Vagina (tissue), 2 donors: ENCODE results near the gene MYO18A. TPM values are rescaled to one million over a fixed set of nuclear protein-coding genes. Genes with fewer than 3 reads are reported as not detected.
A peak's percentile ranks its signal among the peaks of the same experiment; 100 is the strongest.

Experiments used
- DNase-seq, 2 donors: peaks; one replicate each; pipeline ENCODE4 v3.0.0-alpha.2; 2017; ENCODE audit errors: extremely low spot score in 2 of 2
- H3K27ac ChIP-seq: fragments of 200-600 bp; sonication (generic); one replicate; pipeline ENCODE4 v1.5.1; 2019
- H3K27me3 ChIP-seq: fragments of 200-600 bp; sonication (generic); one replicate; pipeline ENCODE4 v1.5.1; 2019
- H3K36me3 ChIP-seq, 2 donors: fragments of 200-600 bp; sonication (generic); one replicate each; pipeline ENCODE4 v1.5.1; 2017 to 2019
- H3K4me1 ChIP-seq: fragments of 200-600 bp; sonication (generic); one replicate; pipeline ENCODE4 v1.5.1; 2019
- H3K4me3 ChIP-seq, 2 donors: fragments of 200-600 bp; sonication (generic); 1 replicate in 1 of 2; 2 replicates in 1 of 2; pipeline ENCODE4 v1.5.1; 2016 to 2019
- H3K9me3 ChIP-seq: fragments of 200-600 bp; sonication (generic); one replicate; pipeline ENCODE4 v1.5.1; 2019
- POLR2A ChIP-seq, 2 donors: fragments of 450-650 bp; IDR thresholded peaks; one replicate each; pipeline ENCODE4 v1.6.1; 2017; ENCODE audit warnings: antibody characterized with exemption in 2 of 2, mild to moderate bottlenecking in 2 of 2, moderate library complexity in 2 of 2
- POLR2AphosphoS5 ChIP-seq, 2 donors: sonication (generic); formaldehyde crosslinking; IDR thresholded peaks; one replicate each; pipeline ENCODE4 v1.9.0; 2017; ENCODE audit warnings: antibody characterized with exemption in 2 of 2, mild to moderate bottlenecking in 2 of 2, low read depth in 1 of 2; ENCODE audit not compliant: insufficient read depth in 1 of 2
- intact Hi-C: fragments of 100-400 bp; cut with DNase I; formaldehyde crosslinking; loops from one replicate; pipeline ENCODE4 v1.15.1; 2023
- total RNA-seq: library from RNA; depleted of rRNA; stranded (reverse); fragments of >200 nt; gene quantifications from one replicate; pipeline ENCODE4 v1.2.3, GENCODE V29; 2016
- TF ChIP-seq, protein P1 (sequence below), 3 experiments: fragments of 450-650 bp in 2 of 3; fragments of 200-600 bp in 1 of 3; sonication (generic) in 1 of 3; IDR thresholded peaks; one replicate each; pipeline ENCODE4 v1.5.1; 2017 to 2019; ENCODE audit warnings: antibody characterized with exemption in 3 of 3, mild to moderate bottlenecking in 2 of 3, moderate library complexity in 2 of 3

MYO18A gene
- total RNA-seq, 1 donor from 2014 or later, result 70.7 TPM

DNA sequence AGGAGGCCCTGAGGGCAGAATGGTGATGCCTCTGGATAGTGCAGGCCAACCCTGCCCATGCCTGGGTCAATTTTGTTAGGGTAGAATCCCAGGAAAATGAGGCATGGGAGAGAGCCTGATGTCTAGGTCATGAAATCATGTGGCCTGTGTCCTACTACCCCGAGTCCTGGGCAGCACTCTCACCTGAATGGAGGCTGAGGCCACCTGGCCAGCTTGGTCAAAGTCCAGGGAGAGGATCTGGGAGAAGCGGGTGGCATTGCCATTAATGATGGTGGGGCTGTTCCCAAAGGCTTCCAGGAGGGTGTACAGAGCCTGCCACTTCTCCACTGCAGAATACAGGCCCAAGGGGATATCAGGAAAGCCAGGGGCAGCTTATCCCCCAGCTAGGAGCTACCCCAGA is 59.8 kb downstream of the MYO18A start:
- H3K36me3 ChIP-seq, result peaks cover 0 to 37% of the 10 kb centered on the region in 2 donors
- H3K4me1 ChIP-seq, result peaks cover 12% of the 10 kb centered on the region
- TF ChIP-seq POLR2AphosphoS5 (IDR thresholded peaks at IDR 0.05; ENCODE audit: insufficient read depth in 1 of 2, low read depth in 1 of 2) (no peak), POLR2A (IDR thresholded peaks at IDR 0.05) (no peak)
- TF ChIP-seq, protein P1, sequence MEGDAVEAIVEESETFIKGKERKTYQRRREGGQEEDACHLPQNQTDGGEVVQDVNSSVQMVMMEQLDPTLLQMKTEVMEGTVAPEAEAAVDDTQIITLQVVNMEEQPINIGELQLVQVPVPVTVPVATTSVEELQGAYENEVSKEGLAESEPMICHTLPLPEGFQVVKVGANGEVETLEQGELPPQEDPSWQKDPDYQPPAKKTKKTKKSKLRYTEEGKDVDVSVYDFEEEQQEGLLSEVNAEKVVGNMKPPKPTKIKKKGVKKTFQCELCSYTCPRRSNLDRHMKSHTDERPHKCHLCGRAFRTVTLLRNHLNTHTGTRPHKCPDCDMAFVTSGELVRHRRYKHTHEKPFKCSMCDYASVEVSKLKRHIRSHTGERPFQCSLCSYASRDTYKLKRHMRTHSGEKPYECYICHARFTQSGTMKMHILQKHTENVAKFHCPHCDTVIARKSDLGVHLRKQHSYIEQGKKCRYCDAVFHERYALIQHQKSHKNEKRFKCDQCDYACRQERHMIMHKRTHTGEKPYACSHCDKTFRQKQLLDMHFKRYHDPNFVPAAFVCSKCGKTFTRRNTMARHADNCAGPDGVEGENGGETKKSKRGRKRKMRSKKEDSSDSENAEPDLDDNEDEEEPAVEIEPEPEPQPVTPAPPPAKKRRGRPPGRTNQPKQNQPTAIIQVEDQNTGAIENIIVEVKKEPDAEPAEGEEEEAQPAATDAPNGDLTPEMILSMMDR (IDR thresholded peaks at IDR 0.05), result no peak
- H3K27me3 ChIP-seq, result no peaks in the 10 kb centered on the region
- intact Hi-C loops, result no loop called here
- H3K9me3 ChIP-seq, result no peaks in the 10 kb centered on the region
- no peak overlapping the region for H3K4me3 ChIP-seq
- no peak for DNase-seq
- H3K27ac ChIP-seq, result no peak overlapping the region

DNA sequence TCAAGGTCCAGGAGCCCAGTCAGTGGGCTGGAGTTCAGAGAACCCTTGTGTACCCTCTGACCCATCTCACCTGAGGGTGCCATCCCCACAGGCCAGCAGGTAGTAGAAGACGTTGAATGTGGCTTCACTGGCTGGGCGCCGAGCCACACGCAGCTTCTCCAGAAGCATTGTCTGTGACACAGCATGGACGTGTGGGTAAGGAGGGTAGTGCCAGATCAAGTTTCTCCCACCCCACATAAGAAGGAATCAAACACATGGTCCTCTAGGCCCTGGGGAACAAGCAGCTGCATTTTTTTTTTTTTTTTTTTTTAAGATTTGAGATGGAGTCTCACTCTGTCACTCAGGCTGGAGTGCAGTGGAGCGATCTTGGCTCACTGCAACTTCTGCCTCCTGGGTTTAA is 60.9 kb downstream of the MYO18A start:
- intact Hi-C loops, result no loop called here
- no peaks in the 10 kb centered on the region for H3K9me3 ChIP-seq

DNA sequence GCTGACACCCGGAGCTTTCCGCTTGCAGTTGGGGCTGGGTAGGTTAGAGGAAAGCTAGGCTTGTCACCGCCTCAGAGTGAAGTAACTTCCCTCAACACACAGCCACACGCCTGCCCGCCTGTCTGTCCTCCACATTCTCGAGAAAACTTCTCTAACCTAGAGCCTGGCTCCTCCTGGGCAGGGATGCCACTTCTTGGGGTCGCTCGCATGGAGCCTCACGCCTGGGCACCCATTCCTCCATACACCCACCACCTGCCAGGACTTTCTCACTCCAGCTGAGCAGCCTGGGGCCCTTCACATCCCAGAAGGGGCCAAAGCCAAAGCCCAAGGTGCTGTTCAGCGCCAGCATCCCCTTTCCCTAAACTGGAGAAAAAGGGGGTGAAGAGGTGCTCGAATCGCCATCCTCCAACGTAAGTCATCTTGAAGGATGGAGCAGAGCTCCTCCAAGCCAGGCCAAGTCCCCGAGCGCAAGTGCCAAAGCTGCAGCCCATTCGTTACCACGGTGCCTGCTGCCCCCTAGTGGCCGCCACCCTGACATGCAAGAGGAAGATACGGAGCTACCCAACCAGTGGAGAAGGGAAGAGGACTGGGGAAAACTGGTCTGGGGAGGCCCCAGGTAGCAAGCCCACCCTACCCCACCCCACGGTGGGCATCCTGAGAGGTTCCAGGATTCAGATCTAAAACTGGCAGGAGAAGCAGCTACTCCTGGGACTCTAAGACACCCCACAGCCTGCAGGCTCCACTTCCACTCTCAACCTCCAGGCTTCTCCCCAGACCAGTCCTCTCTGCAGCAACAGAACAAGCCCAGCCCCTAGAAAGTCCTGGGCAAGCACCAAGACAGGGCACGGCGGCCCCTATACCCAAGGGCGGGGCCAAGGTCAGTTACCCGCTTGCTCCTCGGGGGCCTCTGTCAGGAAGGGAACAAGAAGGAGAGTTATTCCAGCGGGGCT is 63.1 kb downstream of the MYO18A start:
- H3K27me3 ChIP-seq, result no peaks in the 10 kb centered on the region
- peaks cover 5% of the 10 kb centered on the region for H3K4me1 ChIP-seq
- H3K4me3 ChIP-seq, result no peak overlapping the region
- DNase-seq, result no peak
- H3K36me3 ChIP-seq, result peaks cover 0 to 46% of the 10 kb centered on the region in 2 donors
- H3K27ac ChIP-seq, result no peak overlapping the region
- H3K9me3 ChIP-seq, result no peaks in the 10 kb centered on the region
- intact Hi-C loops, result no loop called here
- no peak for TF ChIP-seq POLR2A (IDR thresholded peaks at IDR 0.05)
- TF ChIP-seq, protein P1 (IDR thresholded peaks at IDR 0.05), result peak; percentile 72 to 84 (median 76)
- no peak for TF ChIP-seq POLR2AphosphoS5 (IDR thresholded peaks at IDR 0.05; ENCODE audit: insufficient read depth in 1 of 2, low read depth in 1 of 2)

More for the DNA sequence above, 60.9 kb downstream of the MYO18A start:
- TF ChIP-seq POLR2A (IDR thresholded peaks at IDR 0.05) (no peak), POLR2AphosphoS5 (IDR thresholded peaks at IDR 0.05; ENCODE audit: insufficient read depth in 1 of 2, low read depth in 1 of 2) (no peak)
- TF ChIP-seq, protein P1 (IDR thresholded peaks at IDR 0.05), result no peak
- peaks cover 0 to 37% of the 10 kb centered on the region in 2 donors for H3K36me3 ChIP-seq
- DNase-seq, result no peak
- H3K4me1 ChIP-seq, result peaks cover under 1% of the 10 kb centered on the region
- no peaks in the 10 kb centered on the region for H3K27me3 ChIP-seq
- no peak overlapping the region for H3K27ac ChIP-seq
- H3K4me3 ChIP-seq, result no peak overlapping the region

DNA sequence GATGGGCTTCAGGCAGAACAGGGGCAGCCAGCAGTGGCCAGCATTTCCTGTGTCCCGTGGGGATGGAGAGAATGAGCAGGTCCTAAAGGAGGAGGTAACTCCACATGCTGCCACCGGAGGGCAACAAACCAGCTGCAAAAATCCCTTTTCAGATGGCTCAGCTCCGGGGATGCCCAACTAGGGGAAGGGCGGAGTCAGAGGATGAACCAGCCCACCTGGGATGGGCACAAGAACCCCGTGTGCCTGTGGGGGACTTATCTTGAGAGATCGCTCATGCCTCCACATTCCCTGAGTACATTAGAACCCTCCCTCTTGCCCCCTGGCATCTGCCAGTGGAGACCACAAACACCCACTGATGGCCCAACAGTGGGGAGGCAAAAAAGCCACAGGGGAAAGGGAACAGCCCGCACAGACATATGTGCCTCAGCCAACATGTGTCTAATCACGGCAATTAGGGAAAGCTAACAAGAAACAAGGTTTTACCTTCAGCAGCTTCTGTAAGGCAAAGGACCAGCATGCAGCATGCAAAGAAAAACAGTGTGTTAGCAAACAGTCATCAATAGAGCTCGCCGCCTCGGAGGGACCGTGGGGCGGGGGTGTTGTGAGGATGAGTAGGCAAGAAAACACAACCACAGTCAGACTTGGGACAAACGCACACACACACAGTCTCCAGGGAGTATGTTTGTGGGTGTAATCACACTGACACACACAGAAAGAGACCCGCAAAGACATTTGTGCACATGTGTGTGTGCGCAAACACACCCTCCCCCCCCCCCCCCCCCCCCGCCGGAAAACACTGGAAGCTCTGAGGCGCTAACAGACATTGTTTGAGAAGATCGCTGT is 64.0 kb downstream of the MYO18A start:
- no peak for TF ChIP-seq POLR2AphosphoS5 (IDR thresholded peaks at IDR 0.05; ENCODE audit: insufficient read depth in 1 of 2, low read depth in 1 of 2)
- TF ChIP-seq, protein P1 (IDR thresholded peaks at IDR 0.05), result no peak
- no peak for TF ChIP-seq POLR2A (IDR thresholded peaks at IDR 0.05)
- no peak overlapping the region for H3K27ac ChIP-seq
- H3K36me3 ChIP-seq, result peaks cover 0 to 42% of the 10 kb centered on the region in 2 donors

More for the DNA sequence above, 64.0 kb downstream of the MYO18A start:
- no peak for DNase-seq
- H3K9me3 ChIP-seq, result no peaks in the 10 kb centered on the region
- H3K4me3 ChIP-seq, result no peak overlapping the region
- H3K27me3 ChIP-seq, result no peaks in the 10 kb centered on the region
- peaks cover 6% of the 10 kb centered on the region for H3K4me1 ChIP-seq
- intact Hi-C loops, result no loop called here
